KBM-7 (cell line): Measurements from ENCODE around the gene TFAM.
"Not testable (repeated sequence)": the region's sequence is repeated elsewhere in the genome, so short reads cannot be mapped to it uniquely, and the experiment has no call there.

ENCODE experiments used
- DNase-seq: peaks from one replicate; pipeline ENCODE4 v3.0.0-alpha.2; 2015
- in situ Hi-C: fragments of 300-500 bp; cut with MboI; formaldehyde crosslinking; loops from 2 replicates; pipeline ENCODE4 v1.14.3; 2020; ENCODE audit warnings: low sequenced_read_pairs, low pct_unique_long_range_greater_than_20kb, mixed read lengths

Gene TFAM

GRCh38 chr10:58371473-58371872 is 13.7 kb upstream of the TFAM start:
- DNase-seq, result no peak
- in situ Hi-C loops, result no loop called here

DNA sequence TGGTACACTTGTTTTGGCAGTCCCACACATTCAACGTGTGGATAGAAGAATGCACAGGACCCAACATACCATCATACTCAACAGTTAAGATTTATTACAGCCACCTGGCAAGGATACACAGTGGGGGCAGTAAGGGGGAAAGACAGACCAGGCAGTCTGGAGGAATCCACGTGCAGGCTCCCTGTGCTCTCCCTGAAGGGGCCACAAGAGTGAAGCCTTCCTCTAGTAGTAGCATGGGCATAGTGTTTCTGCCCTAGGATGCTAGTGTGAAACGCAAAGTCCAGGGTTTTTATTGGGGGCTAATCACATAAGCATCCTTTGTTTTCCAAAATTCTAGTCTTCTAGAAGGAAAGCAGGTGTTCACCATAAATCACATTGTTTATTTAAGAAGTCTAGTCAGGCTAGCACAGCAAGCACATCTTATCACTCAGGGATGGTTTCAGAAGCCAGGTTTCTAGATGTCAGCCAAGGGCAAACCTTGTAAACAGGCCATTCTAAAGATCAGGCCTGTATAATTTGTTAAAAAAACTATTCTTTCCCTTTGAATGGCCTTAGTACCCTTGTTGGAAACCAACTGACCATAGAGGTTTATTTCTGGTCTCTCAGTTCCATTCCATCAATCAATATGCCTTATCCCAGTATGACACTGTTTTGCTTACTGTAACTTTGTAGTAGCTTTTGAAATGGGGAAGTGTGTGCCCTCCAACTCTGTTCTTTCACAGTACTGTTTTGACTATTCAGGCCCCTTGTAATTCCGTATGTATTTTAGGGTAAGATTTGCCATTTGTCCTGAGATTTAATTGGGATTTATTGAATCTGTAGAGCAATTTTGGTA is 12.4 kb upstream of the TFAM start:
- in situ Hi-C loops, result no loop called here

GRCh38 chr10:58373442-58373827 is 11.8 kb upstream of the TFAM start:
- in situ Hi-C loops, result no loop called here
- no peak for DNase-seq

More for the DNA sequence above, 12.4 kb upstream of the TFAM start:
- DNase-seq, result no peak

DNA sequence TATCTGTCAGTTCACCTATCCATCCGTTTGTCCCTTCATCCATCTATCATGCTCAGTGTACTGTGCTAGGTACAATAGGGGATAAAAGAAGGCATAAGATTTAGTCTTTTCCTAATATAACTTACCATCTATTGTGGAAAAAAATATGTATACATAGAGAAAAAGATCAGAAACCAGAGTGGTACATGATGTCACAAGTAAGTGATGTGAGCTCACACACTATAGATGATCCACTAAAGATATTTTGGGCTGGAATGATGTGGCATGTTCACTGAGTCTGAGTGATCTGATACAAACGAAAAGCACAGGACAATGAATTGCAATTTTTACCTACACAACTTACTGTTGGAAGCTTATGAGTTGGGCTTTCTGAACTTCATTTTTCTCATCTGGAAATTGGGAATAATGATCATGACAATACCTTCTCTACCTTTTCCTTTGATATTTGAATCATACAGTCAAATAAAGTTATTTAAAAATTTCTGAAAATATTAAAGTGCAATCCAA is 2.7 kb upstream of the TFAM start:
- in situ Hi-C loops, result no loop called here
- DNase-seq, result no peak

DNA sequence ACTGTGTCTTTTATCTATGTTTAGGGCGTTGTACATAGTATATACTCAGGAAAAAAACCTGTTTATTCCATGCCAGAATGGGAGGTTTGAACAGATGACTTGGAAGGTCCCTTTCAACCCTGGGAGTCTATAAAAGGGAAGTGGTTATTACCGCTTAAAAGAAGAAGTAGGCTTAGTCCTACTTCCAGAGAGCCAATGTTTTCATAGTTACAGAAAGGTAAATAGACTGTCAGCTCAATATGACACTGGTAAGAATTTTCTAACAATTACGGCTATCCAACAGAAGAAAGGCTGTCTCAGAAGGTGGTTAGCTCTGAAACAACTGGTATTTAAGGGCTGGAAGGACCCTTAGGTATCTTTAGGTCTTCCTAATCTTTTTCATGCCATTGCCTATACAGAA is 1.1 kb upstream of the TFAM start:
- in situ Hi-C loops, result no loop called here
- peak; percentile 85 for DNase-seq

GRCh38 chr10:58384544-58384998 is 639 bp upstream of the TFAM start:
- in situ Hi-C loops, result no loop called here
- no peak for DNase-seq

DNA sequence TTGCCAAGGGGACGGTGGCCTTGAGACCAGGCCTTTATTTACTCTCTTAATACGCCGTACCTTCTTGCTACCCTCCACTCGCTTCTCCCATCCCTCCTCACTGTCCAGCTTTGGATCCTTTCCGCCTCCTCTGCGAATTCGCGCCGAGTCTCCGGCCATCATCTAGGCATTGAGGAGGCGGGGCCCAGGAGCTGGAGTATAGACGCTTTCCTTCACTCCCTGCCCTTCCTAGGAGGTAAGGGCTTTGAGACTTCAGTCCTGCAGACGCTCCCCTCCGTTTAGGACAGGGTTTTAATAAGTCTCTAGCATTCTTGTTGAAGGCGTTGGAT is 538 bp downstream of the TFAM start:
- in situ Hi-C loops, result no loop called here
- DNase-seq, result no peak

- no peak for DNase-seq
- in situ Hi-C loops, result no loop called here
Observed at GRCh38 chr10:58389024-58389423, 3.8 kb downstream of the TFAM start.

GRCh38 chr10:58393317-58393716 is 8.1 kb downstream of the TFAM start:
- no peak for DNase-seq
- in situ Hi-C loops, result no loop called here

- in situ Hi-C loops, result no loop called here
- no peak for DNase-seq
Observed at GRCh38 chr10:58394471-58394870, 9.3 kb downstream of the TFAM start.

DNA sequence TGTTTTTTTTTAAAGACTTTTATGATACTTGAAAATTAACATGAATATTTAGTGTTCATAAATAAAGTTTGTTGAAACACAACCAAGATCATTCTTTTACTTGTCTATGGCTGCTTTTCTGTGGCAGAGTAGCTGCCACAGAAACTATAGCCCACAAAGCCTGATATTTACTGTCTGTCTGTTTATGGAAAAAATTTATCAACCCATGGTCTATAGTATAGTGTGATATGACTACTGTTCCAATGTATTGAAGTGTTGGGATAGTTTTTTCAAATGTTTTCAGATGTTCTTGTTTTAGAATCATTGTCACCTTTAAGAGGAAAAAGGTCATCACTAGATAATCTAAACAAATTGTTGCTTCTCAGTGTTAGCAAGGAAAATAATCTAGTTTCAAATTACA is 10.8 kb downstream of the TFAM start:
- DNase-seq, result no peak
- in situ Hi-C loops, result no loop called here

GRCh38 chr10:58397830-58398229 is 12.6 kb downstream of the TFAM start:
- no peak for DNase-seq
- in situ Hi-C loops, result no loop called here

- in situ Hi-C loops, result no loop called here
- no peak for DNase-seq
Observed at GRCh38 chr10:58399410-58399809, 14.2 kb downstream of the TFAM start.

- in situ Hi-C loops, result no loop called here
- no peak for DNase-seq
Observed at GRCh38 chr10:58400609-58401008, 15.4 kb downstream of the TFAM start.

DNA sequence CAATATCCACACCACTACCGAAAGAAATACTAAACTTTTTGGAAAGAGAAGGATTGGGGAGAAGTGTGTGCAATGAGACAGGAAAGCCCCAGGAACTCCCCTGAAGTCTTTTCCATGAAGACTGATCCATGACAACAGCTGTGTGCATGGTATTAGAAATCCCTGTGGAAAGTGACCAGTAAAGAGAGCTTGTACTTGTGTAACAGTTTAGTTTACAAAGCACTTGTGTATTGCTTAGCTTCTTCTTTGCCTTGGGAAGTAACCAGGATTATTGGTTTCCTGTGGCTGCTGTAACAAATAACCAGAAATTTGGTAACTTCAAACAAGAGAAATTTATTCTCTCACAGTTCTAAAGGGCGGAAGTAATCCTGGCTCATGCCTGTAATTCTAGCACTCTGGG is 18.8 kb downstream of the TFAM start:
- in situ Hi-C loops, result no loop called here
- DNase-seq, result no peak

DNA sequence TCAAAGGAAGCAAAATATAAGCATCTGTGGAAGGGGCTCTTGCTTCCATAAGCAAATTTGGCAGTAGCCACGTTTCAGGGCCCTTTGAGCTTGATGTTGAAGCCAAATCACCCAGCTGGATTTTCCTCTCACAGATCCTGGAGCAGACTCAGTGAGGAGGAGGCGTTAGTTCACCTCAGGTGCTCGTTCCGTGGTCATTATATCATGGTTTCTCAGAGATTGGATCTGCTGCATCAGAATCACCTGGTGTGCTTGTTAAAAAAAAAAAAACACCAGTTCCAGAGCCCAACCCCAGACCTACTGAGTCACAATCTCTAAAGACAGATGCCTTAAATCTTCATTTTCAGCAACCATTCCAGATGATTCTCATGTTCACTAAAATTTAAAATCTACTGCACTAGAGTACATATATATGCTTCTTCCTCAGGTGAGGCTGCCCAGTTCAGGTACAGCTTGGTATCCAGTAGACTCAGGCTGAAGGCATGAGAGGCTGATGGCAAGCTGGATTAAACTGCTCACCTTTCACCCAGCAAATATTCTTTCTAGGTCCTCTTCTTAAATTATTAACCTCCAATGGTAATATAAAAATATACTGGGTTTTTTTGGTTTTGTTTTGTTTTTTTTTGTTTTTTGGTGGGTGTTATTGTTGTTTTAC is 24.9 kb downstream of the TFAM start:
- DNase-seq, result no peak
- in situ Hi-C loops, result no loop called here

GRCh38 chr10:58412502-58412961 is 27.3 kb downstream of the TFAM start:
- in situ Hi-C loops, result no loop called here
- DNase-seq, result no peak

DNA sequence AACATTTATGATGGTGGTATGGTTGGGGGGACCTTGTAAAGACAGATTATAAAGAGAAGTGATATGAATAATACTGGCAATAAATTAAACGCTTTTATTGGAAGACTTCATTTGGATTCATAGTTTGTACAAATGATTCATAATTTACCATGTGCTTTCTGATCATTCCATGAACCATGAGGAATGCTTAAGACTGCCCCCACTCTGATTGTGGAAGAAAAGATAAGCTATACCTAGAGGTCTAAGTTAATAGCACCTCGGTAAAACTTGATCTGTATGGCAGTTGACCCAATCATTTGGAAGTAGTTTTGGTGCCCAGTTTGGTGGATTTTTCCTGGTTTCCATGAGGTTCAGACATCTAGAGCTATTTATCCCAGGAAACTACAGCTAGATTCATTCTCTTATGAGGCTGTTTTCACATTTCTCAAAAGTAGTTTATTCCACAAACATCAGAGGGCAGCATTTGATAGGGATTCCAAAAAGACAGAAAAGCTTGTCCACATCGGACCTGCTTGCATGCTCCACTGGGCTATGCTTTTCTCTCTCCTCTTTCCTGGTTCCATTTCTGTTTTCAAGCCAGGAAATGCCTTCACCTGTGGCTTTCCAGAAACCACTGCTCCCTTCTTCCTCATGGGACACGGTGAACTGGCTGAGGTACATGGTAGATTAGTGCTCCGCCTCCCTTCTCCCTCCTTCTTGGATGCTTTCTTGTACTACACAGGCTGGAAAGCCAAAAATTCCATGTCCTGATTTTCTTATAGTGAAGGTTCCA is 29.2 kb downstream of the TFAM start:
- in situ Hi-C loops, result no loop called here
- peak; percentile 33 for DNase-seq

GRCh38 chr10:58415757-58416156 is 30.5 kb downstream of the TFAM start:
- no peak for DNase-seq
- in situ Hi-C loops, result no loop called here

GRCh38 chr10:58417902-58418301 is 32.7 kb downstream of the TFAM start:
- in situ Hi-C loops, DNase-seq: not testable (repeated sequence)
